MCF 10A (cell line): ENCODE results near the gene MOSMO. TPM values are rescaled to one million over a fixed set of nuclear protein-coding genes. Genes with fewer than 3 reads are reported as not detected.
"Not testable (repeated sequence)": the region's sequence is repeated elsewhere in the genome, so short reads cannot be mapped to it uniquely, and the experiment has no call there.

Experiments used
- BruUV-seq: library from RNA; stranded (reverse); fragments of 400-500 nt; replicated peaks from 2 replicates; lab custom pipeline; 2021; lab: Mats Ljungman, UMichigan
- CTCF ChIA-PET: fragments of 300-600 bp; sonication (Branson Sonifier 250); formaldehyde crosslinking; extraction: SDS; loops from one replicate; lab custom pipeline; 2021; ENCODE audit warnings: antibody characterized with exemption, inconsistent platforms; lab: Yijun Ruan, JAX
- POLR2A ChIA-PET: fragments of 300-600, 350-650 bp; sonication (Branson Sonifier 250); formaldehyde crosslinking; extraction: SDS; loops from one replicate; lab custom pipeline; 2020; ENCODE audit warnings: antibody characterized with exemption, inconsistent platforms; lab: Yijun Ruan, JAX
- DNase-seq: peaks from one replicate; pipeline ENCODE4 v3.0.0-alpha.2; 2018; ENCODE audit not compliant: unreplicated experiment
- H3K27ac Mint-ChIP-seq: one replicate; pipeline ENCODE4 v1.8.0; 2022; ENCODE audit warnings: mild to moderate bottlenecking, low read depth, mixed read lengths; ENCODE audit not compliant: unreplicated experiment
- H3K27me3 Mint-ChIP-seq: one replicate; pipeline ENCODE4 v1.8.0; 2022; ENCODE audit warnings: mixed read lengths; ENCODE audit not compliant: insufficient read depth, unreplicated experiment
- H3K36me3 Mint-ChIP-seq: one replicate; pipeline ENCODE4 v1.8.0; 2022; ENCODE audit warnings: mild to moderate bottlenecking, moderate library complexity, mixed read lengths; ENCODE audit not compliant: insufficient read depth, unreplicated experiment
- H3K4me1 Mint-ChIP-seq: one replicate; pipeline ENCODE4 v1.8.0; 2022; ENCODE audit warnings: mixed read lengths; ENCODE audit not compliant: insufficient read depth, unreplicated experiment
- H3K4me3 Mint-ChIP-seq: one replicate; pipeline ENCODE4 v1.8.0; 2022; ENCODE audit warnings: mild to moderate bottlenecking, moderate library complexity, mixed read lengths; ENCODE audit not compliant: unreplicated experiment
- H3K9me3 Mint-ChIP-seq: one replicate; pipeline ENCODE4 v1.8.0; 2022; ENCODE audit warnings: mixed read lengths; ENCODE audit not compliant: unreplicated experiment
- intact Hi-C: fragments of 100-400 bp; cut with micrococcal nuclease; formaldehyde crosslinking; loops from 2 replicates; pipeline ENCODE4 v1.14.1; 2022
- total RNA-seq: library from RNA; stranded (reverse); gene quantifications from 2 replicates; pipeline ENCODE4 v1.2.3, GENCODE V29; 2022
- TF ChIP-seq, protein P1 (sequence below): fragments of 200-600 bp; IDR thresholded peaks from one replicate; pipeline ENCODE4 v1.8.0; 2022; ENCODE audit warnings: antibody characterized with exemption, mild to moderate bottlenecking; ENCODE audit not compliant: unreplicated experiment

The MOSMO gene
- total RNA-seq, 1 experiment from 2014 or later, result 16.4 TPM

DNA sequence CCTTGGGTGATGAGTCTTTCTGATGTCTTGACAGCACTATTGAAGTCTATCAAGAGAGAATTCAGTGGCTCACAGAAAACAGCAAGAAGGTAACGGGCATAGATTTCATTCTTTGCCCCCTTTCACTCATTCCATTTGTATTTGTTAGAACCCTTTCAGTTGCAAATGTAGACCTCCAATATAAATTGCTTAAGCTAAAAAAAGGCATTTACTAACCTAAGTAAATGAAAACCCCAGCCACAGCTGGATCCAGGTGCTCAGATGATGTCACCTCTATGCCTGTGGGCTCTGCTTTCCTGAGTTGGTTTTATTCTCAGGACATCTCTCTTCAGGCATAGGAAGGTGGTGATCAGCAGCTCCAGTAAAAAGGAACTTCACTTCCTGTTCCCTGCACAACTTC is 95.5 kb downstream of the MOSMO start:
- CTCF ChIA-PET, result interaction anchor here (0.6 to 1.3 kb wide), 4 partner anchors 84 to 395 kb away, joined by 3 to 6 read pairs (median 5); no protein-coding TSS in a partner anchor
- no peak overlapping the region for H3K4me3 Mint-ChIP-seq
- H3K9me3 Mint-ChIP-seq, result no peaks in the 10 kb centered on the region
- H3K27me3 Mint-ChIP-seq, result peaks cover 36% of the 10 kb centered on the region
- no peak for DNase-seq
- intact Hi-C loops, result no loop called here
- TF ChIP-seq, protein P1, sequence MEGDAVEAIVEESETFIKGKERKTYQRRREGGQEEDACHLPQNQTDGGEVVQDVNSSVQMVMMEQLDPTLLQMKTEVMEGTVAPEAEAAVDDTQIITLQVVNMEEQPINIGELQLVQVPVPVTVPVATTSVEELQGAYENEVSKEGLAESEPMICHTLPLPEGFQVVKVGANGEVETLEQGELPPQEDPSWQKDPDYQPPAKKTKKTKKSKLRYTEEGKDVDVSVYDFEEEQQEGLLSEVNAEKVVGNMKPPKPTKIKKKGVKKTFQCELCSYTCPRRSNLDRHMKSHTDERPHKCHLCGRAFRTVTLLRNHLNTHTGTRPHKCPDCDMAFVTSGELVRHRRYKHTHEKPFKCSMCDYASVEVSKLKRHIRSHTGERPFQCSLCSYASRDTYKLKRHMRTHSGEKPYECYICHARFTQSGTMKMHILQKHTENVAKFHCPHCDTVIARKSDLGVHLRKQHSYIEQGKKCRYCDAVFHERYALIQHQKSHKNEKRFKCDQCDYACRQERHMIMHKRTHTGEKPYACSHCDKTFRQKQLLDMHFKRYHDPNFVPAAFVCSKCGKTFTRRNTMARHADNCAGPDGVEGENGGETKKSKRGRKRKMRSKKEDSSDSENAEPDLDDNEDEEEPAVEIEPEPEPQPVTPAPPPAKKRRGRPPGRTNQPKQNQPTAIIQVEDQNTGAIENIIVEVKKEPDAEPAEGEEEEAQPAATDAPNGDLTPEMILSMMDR, result no peak
- BruUV-seq, result no TSS peak
- POLR2A ChIA-PET, result no interaction called here
- no peak overlapping the region for H3K27ac Mint-ChIP-seq
- H3K36me3 Mint-ChIP-seq, result no peaks in the 10 kb centered on the region
- H3K4me1 Mint-ChIP-seq, result no peaks in the 10 kb centered on the region

DNA sequence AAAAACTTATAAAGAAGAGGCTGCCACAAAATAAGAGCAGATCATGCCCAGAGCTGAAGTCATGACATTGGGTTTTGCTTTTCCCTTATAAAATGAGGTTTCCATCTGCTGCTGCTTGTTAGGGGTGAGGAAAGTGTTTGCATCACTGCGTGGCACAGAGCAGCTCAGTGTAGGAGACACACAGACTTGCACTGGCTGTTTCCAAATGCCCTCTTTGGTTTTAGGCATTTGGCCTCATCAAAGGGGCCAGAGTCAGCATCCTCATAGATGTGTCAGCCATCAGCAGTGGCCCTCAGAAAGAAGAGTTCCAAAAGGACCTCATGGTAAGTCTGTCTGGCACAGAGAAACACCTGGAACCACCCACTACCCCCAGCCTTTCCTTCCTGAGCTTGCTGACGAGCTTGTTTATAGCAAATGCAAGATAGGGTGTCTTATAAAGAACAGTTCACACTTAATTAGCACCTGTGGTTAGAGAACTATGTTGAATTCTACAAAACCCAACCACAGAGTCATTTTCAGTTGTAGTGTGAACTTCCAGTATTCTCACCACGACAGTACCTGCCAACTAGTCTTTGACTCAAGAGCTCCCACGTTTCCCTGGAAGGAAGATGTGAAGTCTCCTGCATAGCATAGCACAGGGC is 101.5 kb downstream of the MOSMO start:
- ChIA-PET CTCF (interaction anchor here (1.0 to 2.6 kb wide), 7 partner anchors 10 to 156 kb away, joined by 3 to 13 read pairs (median 4); no protein-coding TSS in a partner anchor), POLR2A (no interaction called here)
- H3K27me3 Mint-ChIP-seq, result peaks cover 56% of the 10 kb centered on the region
- no peak overlapping the region for H3K27ac Mint-ChIP-seq
- H3K9me3 Mint-ChIP-seq, result no peaks in the 10 kb centered on the region
- intact Hi-C loops, result no loop called here
- no peaks in the 10 kb centered on the region for H3K4me1 Mint-ChIP-seq
- TF ChIP-seq, protein P1, result no peak
- H3K4me3 Mint-ChIP-seq, result no peak overlapping the region
- no peak for DNase-seq
- no TSS peak for BruUV-seq
- H3K36me3 Mint-ChIP-seq, result no peaks in the 10 kb centered on the region

DNA sequence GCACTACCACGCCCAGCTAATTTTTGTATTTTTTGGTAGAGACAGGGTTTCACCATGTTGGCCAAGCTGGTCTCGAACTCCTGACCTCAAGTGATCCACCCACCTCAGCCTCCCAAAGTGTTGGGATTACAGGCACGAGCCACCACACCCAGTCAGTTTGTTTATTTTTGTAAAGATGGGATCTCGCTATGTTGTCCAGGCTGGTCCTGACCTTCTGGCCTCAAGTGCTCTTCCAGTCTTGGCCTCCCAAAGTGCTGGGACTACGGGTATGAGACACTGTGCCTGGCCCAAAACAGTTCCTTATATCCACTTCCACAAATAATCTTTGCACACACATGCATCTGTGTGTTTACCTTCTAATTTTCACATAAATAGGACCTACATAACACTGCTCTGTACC is 103.7 kb downstream of the MOSMO start:
- CTCF ChIA-PET, result interaction anchor here (0.6 to 4.5 kb wide), 5 partner anchors 10 to 170 kb away, joined by 3 to 25 read pairs (median 5); no protein-coding TSS in a partner anchor

DNA sequence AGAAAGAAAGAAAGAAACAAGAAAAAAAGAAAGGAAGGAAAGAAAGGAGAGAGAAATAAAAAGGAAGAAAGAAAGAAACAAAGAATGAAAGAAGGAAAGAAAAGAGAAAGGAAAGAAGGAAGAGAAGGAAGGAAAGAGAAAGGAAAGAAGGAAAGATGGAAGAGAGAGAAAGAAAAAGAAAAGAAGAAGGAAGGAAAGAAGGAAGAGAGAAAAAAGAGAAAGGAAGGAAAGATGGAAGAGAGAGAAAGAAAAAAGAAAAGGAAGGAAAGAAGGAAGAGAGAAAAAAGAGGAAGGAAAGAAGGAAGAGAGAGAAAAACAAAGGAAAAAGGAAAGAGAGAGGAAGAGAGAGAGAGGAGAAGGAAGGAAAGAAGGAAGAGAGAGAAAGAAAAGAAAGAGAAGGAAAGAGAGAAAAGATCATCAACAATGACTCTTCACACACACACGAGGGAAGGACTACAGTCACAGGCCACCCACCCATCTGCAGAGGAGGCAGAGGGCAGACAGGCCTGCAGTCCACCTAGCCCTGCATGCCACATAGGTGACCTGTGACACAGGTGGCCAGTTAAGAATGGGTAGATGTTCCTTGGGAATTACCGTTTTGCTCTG is 108.3 kb downstream of the MOSMO start:
- ChIA-PET POLR2A (no interaction called here), CTCF (interaction anchor here (1.6 to 4.5 kb wide), 2 partner anchors 17 kb away, joined by 9 to 25 read pairs; no protein-coding TSS in a partner anchor)
- TF ChIP-seq, protein P1, result no peak
- intact Hi-C loops, result no loop called here
- Mint-ChIP-seq H3K9me3 (no peaks in the 10 kb centered on the region), H3K27ac (no peak overlapping the region), H3K4me3 (no peak overlapping the region), H3K36me3 (no peaks in the 10 kb centered on the region), H3K27me3 (peaks cover 11% of the 10 kb centered on the region), H3K4me1 (no peaks in the 10 kb centered on the region)
- no TSS peak for BruUV-seq
- no peak for DNase-seq

More for the DNA sequence above, 103.7 kb downstream of the MOSMO start:
- H3K36me3 Mint-ChIP-seq, H3K9me3 Mint-ChIP-seq, H3K27ac Mint-ChIP-seq, H3K4me3 Mint-ChIP-seq, DNase-seq, POLR2A ChIA-PET, BruUV-seq, H3K4me1 Mint-ChIP-seq: not testable (repeated sequence)
- intact Hi-C loops, result loop anchor here (5.0 kb wide), 1 partner anchor 41 kb away; no protein-coding TSS in a partner anchor
- peaks cover 49% of the 10 kb centered on the region for H3K27me3 Mint-ChIP-seq
